IMR-90 (cell line): ENCODE data around the gene SOX5. TPM values are rescaled to one million over a fixed set of nuclear protein-coding genes. Genes with fewer than 3 reads are reported as not detected.

Experiments
- ATAC-seq: fragments of 200-7000 bp; cut with Tn5 transposase; 2 replicates; pipeline ENCODE4 v1.9.1; 2020; ENCODE audit warnings: low read depth, mild to moderate bottlenecking, moderate library complexity
- BruUV-seq: library from RNA; stranded (reverse); fragments of 400-500 nt; replicated peaks from 2 replicates; lab custom pipeline; 2021; lab: Mats Ljungman, UMichigan
- CTCF ChIA-PET: fragments of 300-600 bp; formaldehyde crosslinking; extraction: SDS; loops from one replicate; lab custom pipeline; 2021; ENCODE audit warnings: antibody characterized with exemption; lab: Yijun Ruan, JAX
- POLR2A ChIA-PET: fragments of 300-600 bp; sonication (Branson Sonifier 250); formaldehyde crosslinking; loops from one replicate; lab custom pipeline; 2022; ENCODE audit warnings: antibody characterized with exemption; ENCODE audit not compliant: unreplicated experiment; lab: Charles Lee
- DNase-seq: peaks from one replicate; pipeline ENCODE4 v3.0.0; 2013
- H2AFZ ChIP-seq: replicated peaks from 2 replicates; pipeline ENCODE3; 2013; ENCODE audit warnings: low read length, mild to moderate bottlenecking; ENCODE audit not compliant: poor library complexity
- H2AK5ac ChIP-seq: 2 replicates; pipeline ENCODE4 v1.6.1; 2013; ENCODE audit warnings: low read depth, low read length, inconsistent platforms
- H2AK9ac ChIP-seq: replicated peaks from 2 replicates; pipeline ENCODE3; 2013; ENCODE audit warnings: mild to moderate bottlenecking, low read depth, low read length, moderate library complexity; ENCODE audit not compliant: poor library complexity
- H2BK120ac ChIP-seq: 2 replicates; pipeline ENCODE4 v1.6.1; 2013; ENCODE audit warnings: low read depth, low read length, inconsistent platforms
- H2BK15ac ChIP-seq: 3 replicates; pipeline ENCODE4 v1.6.1; 2013; ENCODE audit warnings: low read depth, low read length, inconsistent platforms
- H2BK20ac ChIP-seq: 2 replicates; pipeline ENCODE4 v1.6.1; 2013; ENCODE audit warnings: low read depth, mild to moderate bottlenecking, inconsistent platforms, low read length, moderate library complexity
- H2BK5ac ChIP-seq: 2 replicates; pipeline ENCODE4 v1.6.1; 2013; ENCODE audit warnings: mild to moderate bottlenecking, low read depth, low read length, inconsistent platforms; ENCODE audit not compliant: poor library complexity, severe bottlenecking
- H3K14ac ChIP-seq: replicated peaks from 2 replicates; pipeline ENCODE4 v1.6.1; 2013; ENCODE audit warnings: low read depth, low read length, inconsistent platforms
- H3K18ac ChIP-seq: 2 replicates; pipeline ENCODE4 v1.6.1; 2013; ENCODE audit warnings: low read depth, low read length, control low read depth
- H3K23ac ChIP-seq: 2 replicates; pipeline ENCODE4 v1.6.1; 2013; ENCODE audit warnings: low read depth, low read length, inconsistent platforms
- H3K27ac ChIP-seq: 2 replicates; pipeline ENCODE4 v1.5.1; 2013; ENCODE audit warnings: mild to moderate bottlenecking, control low read depth, low read length; ENCODE audit not compliant: insufficient read depth
- H3K27me3 ChIP-seq: 2 replicates; pipeline ENCODE4 v1.6.1; 2013; ENCODE audit warnings: low read length; ENCODE audit not compliant: control insufficient read depth, insufficient read depth
- H3K36me3 ChIP-seq: 2 replicates; pipeline ENCODE4 v1.6.1; 2013; ENCODE audit warnings: low read length, mixed read lengths; ENCODE audit not compliant: control insufficient read depth, insufficient read depth
- H3K4ac ChIP-seq: 2 replicates; pipeline ENCODE4 v1.6.1; 2013; ENCODE audit warnings: low read depth, low read length, inconsistent platforms
- H3K4me1 ChIP-seq: 2 replicates; pipeline ENCODE4 v1.6.1; 2013; ENCODE audit warnings: low read length, mixed read lengths; ENCODE audit not compliant: control insufficient read depth, insufficient read depth
- H3K4me2 ChIP-seq: 2 replicates; pipeline ENCODE4 v1.6.1; 2013; ENCODE audit warnings: low read depth, mild to moderate bottlenecking, control low read depth, low read length, moderate library complexity
- H3K4me3 ChIP-seq: 2 replicates; pipeline ENCODE4 v1.5.1; 2013; ENCODE audit warnings: low read depth, mild to moderate bottlenecking, control low read depth, low read length, moderate library complexity; ENCODE audit not compliant: insufficient read depth
- H3K56ac ChIP-seq: 2 replicates; pipeline ENCODE4 v1.6.1; 2013; ENCODE audit warnings: low read length, inconsistent platforms; ENCODE audit not compliant: insufficient read depth; ENCODE audit errors: extremely low read depth
- H3K79me1 ChIP-seq, 2 experiments: 2 replicates each; pipeline ENCODE4 v1.6.1; 2013; ENCODE audit warnings: low read length in 2 of 2, inconsistent platforms in 1 of 2, low read depth in 1 of 2
- H3K9ac ChIP-seq: 2 replicates; pipeline ENCODE4 v1.6.1; 2013; ENCODE audit warnings: low read depth, low read length, control low read depth
- H3K9me1 ChIP-seq: 2 replicates; pipeline ENCODE4 v1.6.1; 2013; ENCODE audit warnings: low read length, inconsistent platforms; ENCODE audit not compliant: insufficient read depth
- H3K9me3 ChIP-seq: 2 replicates; pipeline ENCODE4 v1.6.1; 2013; ENCODE audit warnings: low read length; ENCODE audit not compliant: control insufficient read depth, insufficient read depth
- H4K20me1 ChIP-seq: 2 replicates; pipeline ENCODE4 v1.6.1; 2013; ENCODE audit warnings: low read length, inconsistent platforms; ENCODE audit not compliant: insufficient read depth
- H4K5ac ChIP-seq: 2 replicates; pipeline ENCODE4 v1.6.1; 2013; ENCODE audit warnings: mild to moderate bottlenecking, low read depth, low read length, control low read depth
- H4K8ac ChIP-seq, 2 experiments: 2 replicates each; pipeline ENCODE4 v1.6.1; 2013; ENCODE audit warnings: low read depth in 2 of 2, low read length in 2 of 2, control low read depth in 1 of 2, inconsistent platforms in 1 of 2
- H4K91ac ChIP-seq: 2 replicates; pipeline ENCODE4 v1.6.1; 2013; ENCODE audit warnings: low read depth, low read length, inconsistent platforms; ENCODE audit not compliant: insufficient read depth
- CHD1 ChIP-seq: IDR thresholded peaks from 2 replicates; pipeline ENCODE4 v1.6.1; 2012; ENCODE audit warnings: low read depth, low read length, improper control_type of control experiment
- WGBS, 2 experiments: methylation state at CpG; one replicate each; pipeline versions ENCODE4 v1.1.5 to v1.1.7; 2013; ENCODE audit warnings: missing lambda C conversion rate in 2 of 2; ENCODE audit not compliant: insufficient read length in 1 of 2; ENCODE audit errors: extremely low coverage in 2 of 2; 5-methylcytosine and 5-hydroxymethylcytosine counted together
- dilution Hi-C: fragments of 300-500 bp; cut with HindIII; formaldehyde crosslinking; loops from one replicate; pipeline ENCODE4 v1.14.3; 2018; ENCODE audit warnings: low sequenced_read_pairs; ENCODE audit not compliant: unreplicated experiment
- in situ Hi-C: fragments of 300-500 bp; cut with MboI; formaldehyde crosslinking; loops from 3 replicates; pipeline ENCODE4 v1.14.3; 2019; ENCODE audit warnings: low sequenced_read_pairs, inconsistent platforms, mixed read lengths
- intact Hi-C: fragments of 100-400 bp; cut with micrococcal nuclease; formaldehyde crosslinking; loops from 2 replicates; pipeline ENCODE4 v1.10.0; 2022
- polyA plus RNA-seq, 3 experiments: library from polyadenylated mRNA; depleted of rRNA; stranded (reverse); fragments of >200 nt; gene quantifications; 2 replicates each; pipeline ENCODE4 v1.2.3, GENCODE V29; 2012; ENCODE audit warnings: low replicate concordance in 1 of 3
- total RNA-seq: library from RNA; depleted of rRNA; stranded (reverse); fragments of >200 nt; gene quantifications from 2 replicates; pipeline ENCODE4 v1.2.3, GENCODE V29; 2012

The SOX5 gene
- total and polyA plus RNA-seq, 2 of the 4 experiments (the other 2 are of a cell fraction): 1.1 to 13.1 TPM

DNA sequence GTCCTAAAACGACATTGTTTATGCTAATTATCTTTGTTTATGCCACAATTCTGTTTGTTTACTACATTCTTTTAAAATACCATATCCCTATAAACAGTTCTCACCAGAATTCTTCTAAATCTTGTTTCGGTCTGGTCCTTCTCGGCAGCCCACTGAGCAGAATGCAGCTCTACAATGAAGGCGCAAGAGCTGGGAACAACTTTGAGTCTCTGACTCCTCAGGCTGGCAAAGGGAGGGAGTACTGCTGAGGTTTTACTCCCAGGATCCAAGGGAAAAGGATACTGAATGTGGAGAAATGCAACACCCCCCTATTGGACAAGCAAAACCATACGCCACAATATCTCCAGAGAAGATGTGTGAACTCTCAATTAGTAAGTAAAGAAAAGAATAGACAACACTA is 5.4 kb downstream of the SOX5 start:
- H2BK20ac ChIP-seq: no peak overlapping the region

More for the DNA sequence above, 5.4 kb downstream of the SOX5 start:
- in situ Hi-C loops: no loop called here
- intact Hi-C loops: no loop called here
- no peaks in the 10 kb centered on the region for H3K27me3 ChIP-seq
- H3K9ac ChIP-seq: no peak overlapping the region
- H2BK120ac ChIP-seq: no peak overlapping the region
- no peaks in the 10 kb centered on the region for H3K4me1 ChIP-seq
- no peak overlapping the region for H2BK15ac ChIP-seq
- ATAC-seq: no peak
- no peak overlapping the region for H3K23ac ChIP-seq
- no peak overlapping the region for H4K91ac ChIP-seq
- dilution Hi-C loops: no loop called here
- no peak overlapping the region for H2BK5ac ChIP-seq
- H2AK9ac ChIP-seq: no peak overlapping the region
- H3K27ac ChIP-seq: no peak overlapping the region
- ChIA-PET POLR2A (no interaction called here), CTCF (no interaction called here)
- no peak for DNase-seq
- no peaks in the 10 kb centered on the region for H3K9me1 ChIP-seq
- TF ChIP-seq CHD1: no peak
- no peak overlapping the region for H3K56ac ChIP-seq
- H4K8ac ChIP-seq: no peak overlapping the region
- H3K4ac ChIP-seq: no peak overlapping the region
- no peaks in the 10 kb centered on the region for H3K36me3 ChIP-seq
- H3K4me3 ChIP-seq: no peak overlapping the region
- H3K79me1 ChIP-seq: no peaks in the 10 kb centered on the region
- no peak overlapping the region for H2AK5ac ChIP-seq
- no peaks in the 10 kb centered on the region for H4K20me1 ChIP-seq
- H4K5ac ChIP-seq: no peak overlapping the region
- H3K9me3 ChIP-seq: no peaks in the 10 kb centered on the region
- no peak overlapping the region for H3K4me2 ChIP-seq
- no peak overlapping the region for H2AFZ ChIP-seq
- no peak overlapping the region for H3K14ac ChIP-seq
- whole genome bisulfite sequencing, 2 experiments: no CpG with 5 or more reads among the region's 5 CpGs
- no TSS peak for BruUV-seq
- H3K18ac ChIP-seq: no peak overlapping the region
